Measurements from ENCODE around the gene CROCC2. TPM values are rescaled to one million over a fixed set of nuclear protein-coding genes. Genes with fewer than 3 reads are reported as not detected.

CROCC2 gene
- total RNA-seq, 1 donor from 2014 or later = not detected

DNA sequence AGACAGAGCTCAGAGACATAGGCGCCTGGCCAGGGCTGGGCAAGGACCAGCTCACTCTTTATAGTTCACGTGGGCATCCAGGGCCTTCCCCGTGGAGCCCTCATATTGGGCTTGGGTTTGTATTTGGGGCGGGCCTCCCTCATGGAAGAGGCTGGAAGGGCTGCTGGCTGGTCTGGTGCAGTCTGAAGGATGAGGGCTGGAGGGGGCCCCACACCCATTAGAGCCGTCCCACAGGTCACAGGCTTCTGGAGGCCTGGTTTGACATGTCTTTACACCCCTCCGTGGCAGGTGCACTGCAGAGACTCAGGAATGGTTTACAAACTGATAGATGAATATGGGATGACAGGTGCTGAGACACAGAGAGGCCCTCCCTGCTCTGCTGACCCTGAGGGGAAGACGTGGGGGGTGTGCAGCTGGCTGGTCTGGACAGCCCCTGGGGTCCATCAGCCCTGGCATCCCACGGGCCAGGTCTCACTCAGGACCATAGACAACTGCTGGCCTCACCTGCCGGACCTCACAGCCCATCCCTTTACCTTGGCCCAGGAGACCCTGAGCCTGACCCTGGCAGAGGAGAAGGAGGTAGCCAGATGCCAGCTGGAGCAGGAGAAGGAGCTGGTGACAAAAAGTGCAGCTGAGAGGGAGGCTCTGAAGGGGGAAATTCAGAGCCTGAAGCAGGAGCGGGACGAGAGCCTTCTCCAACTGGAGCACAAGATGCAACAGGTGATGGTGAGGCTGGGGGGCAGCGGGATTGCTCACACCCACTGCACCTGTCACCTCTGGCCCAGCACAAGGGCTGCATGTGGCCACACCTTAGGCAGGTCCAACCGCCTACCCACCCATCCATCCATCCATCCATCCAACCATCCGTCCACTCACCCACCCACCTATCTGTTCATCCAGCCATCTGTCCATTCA, 43.9 kb downstream of the CROCC2 start:
- DNase-seq (ENCODE audit: low read depth) = no peak
- peaks cover 8% of the 10 kb centered on the region for H3K27me3 ChIP-seq (ENCODE audit: control insufficient read depth, insufficient read depth, low read length)
- no peak for TF ChIP-seq CTCF (IDR thresholded peaks at IDR 0.05; ENCODE audit: insufficient read depth, low read length, poor library complexity, severe bottlenecking)

DNA sequence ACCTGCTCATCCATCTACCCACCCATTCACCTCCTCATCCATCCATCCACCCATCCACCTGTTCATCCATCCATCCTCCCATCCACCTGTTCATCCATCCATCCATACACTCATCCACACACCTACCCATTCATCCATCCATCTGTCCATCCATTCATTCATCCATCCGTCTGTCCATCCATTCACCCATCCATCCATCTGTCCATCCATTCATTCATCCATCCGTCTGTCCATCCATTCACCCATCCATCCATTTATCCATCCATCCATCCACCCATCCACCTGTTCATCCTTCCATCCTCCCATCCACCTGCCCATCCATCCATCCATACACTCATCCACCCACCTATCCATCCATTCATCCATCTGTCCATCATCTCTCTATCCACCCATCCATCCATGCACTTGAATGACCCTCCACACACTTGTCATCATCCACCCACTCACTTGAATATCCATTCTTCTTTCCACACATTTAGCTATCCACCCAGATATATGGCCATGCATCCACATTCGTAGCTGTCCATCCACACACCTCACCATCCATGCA, 45.0 kb downstream of the CROCC2 start:
- no peak for TF ChIP-seq CTCF (IDR thresholded peaks at IDR 0.05; ENCODE audit: insufficient read depth, low read length, poor library complexity, severe bottlenecking)
- no peak for DNase-seq (ENCODE audit: low read depth)
- Histone ChIP-seq H3K4me3 (ENCODE audit: low read depth, low read length) (no peak overlapping the region), H3K36me3 (ENCODE audit: control insufficient read depth, insufficient read depth, low read length) (no peaks in the 10 kb centered on the region), H3K27me3 (ENCODE audit: control insufficient read depth, insufficient read depth, low read length) (peaks cover 19% of the 10 kb centered on the region)

More for the DNA sequence above, 43.9 kb downstream of the CROCC2 start:
- H3K36me3 ChIP-seq (ENCODE audit: control insufficient read depth, insufficient read depth, low read length) = no peaks in the 10 kb centered on the region
- no peak overlapping the region for H3K4me3 ChIP-seq (ENCODE audit: low read depth, low read length)

DNA sequence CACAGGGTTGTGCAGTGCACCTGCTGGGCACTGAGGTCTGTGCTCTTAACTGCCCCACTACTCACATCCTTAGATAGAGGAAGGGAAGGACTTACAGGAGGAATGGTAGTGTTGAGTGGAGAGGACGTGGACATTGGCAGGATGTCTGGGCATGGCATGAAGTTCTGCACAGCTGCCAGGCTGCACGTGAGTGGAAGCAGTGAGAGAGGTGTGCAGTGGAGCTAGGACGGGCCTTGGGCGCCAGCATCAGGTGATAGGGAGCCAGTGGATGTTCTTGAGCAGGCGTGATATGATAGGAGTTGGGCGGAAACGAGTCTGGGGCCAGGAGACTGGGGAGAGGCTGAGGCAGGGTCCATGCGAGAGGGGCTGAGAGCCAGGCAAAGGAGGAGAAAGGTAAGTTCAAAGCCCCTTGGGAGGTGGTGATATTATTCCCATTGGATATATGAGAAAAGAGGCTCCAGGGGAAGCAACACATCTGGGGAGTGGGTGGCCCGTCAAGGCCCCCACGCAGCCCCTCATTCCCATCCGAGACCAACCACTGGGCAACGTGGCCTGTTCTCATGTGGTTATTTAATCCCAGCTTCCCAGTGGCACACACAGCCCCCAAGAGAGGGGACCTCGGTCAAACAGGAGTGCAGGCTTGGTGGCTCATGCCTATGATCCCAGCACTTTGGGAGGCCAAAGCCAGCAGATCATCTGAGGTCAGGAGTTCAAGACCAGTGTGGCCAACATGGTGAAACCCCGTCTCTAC, 46.5 kb downstream of the CROCC2 start:
- H3K27me3 ChIP-seq (ENCODE audit: control insufficient read depth, insufficient read depth, low read length) = peaks cover 27% of the 10 kb centered on the region
- no peak for TF ChIP-seq CTCF (IDR thresholded peaks at IDR 0.05; ENCODE audit: insufficient read depth, low read length, poor library complexity, severe bottlenecking)
- no peak overlapping the region for H3K4me3 ChIP-seq (ENCODE audit: low read depth, low read length)
- DNase-seq (ENCODE audit: low read depth) = no peak
- no peaks in the 10 kb centered on the region for H3K36me3 ChIP-seq (ENCODE audit: control insufficient read depth, insufficient read depth, low read length)

GRCh38 chr2:240953426-240954410, 47.6 kb downstream of the CROCC2 start:
- H3K27me3 ChIP-seq (ENCODE audit: control insufficient read depth, insufficient read depth, low read length) = peaks cover 32% of the 10 kb centered on the region
- no peak for TF ChIP-seq CTCF (IDR thresholded peaks at IDR 0.05; ENCODE audit: insufficient read depth, low read length, poor library complexity, severe bottlenecking)
- no peak for DNase-seq (ENCODE audit: low read depth)
- H3K36me3 ChIP-seq (ENCODE audit: control insufficient read depth, insufficient read depth, low read length) = no peaks in the 10 kb centered on the region
- no peak overlapping the region for H3K4me3 ChIP-seq (ENCODE audit: low read depth, low read length)
